ENCODE results near the gene KCNT2. TPM values are rescaled to one million over a fixed set of nuclear protein-coding genes. Genes with fewer than 3 reads are reported as not detected.

Gene KCNT2
- total RNA-seq, 1 donor from 2014 or later: 5.9 TPM

DNA sequence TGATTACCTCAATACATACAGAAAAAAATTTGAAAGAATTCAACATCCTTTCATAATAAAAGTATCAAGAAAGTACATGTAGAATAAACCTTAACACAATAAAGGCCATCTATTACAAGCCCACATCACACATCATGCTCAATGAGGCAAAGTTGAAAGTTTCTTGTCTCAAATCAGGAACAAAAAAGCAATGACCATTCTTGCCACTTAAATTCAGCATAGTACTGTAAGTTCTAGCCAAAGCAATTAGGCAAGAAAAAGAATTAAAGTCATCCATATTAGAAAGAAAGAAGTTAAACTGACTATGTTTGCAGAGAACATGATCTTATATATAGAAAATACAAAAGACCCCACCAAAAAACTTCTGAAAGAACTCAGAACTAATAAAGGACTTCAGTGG lies 44.5 kb downstream of the KCNT2 start:
- Mint-ChIP-seq H3K4me1 (ENCODE audit: low read depth, unreplicated experiment) (no peaks in the 10 kb centered on the region), H3K9me3 (ENCODE audit: unreplicated experiment) (peaks cover 2% of the 10 kb centered on the region), H3K4me3 (ENCODE audit: unreplicated experiment) (no peak overlapping the region), H3K27ac (ENCODE audit: unreplicated experiment) (no peak overlapping the region), H3K27me3 (ENCODE audit: low read depth, unreplicated experiment) (no peaks in the 10 kb centered on the region), H3K36me3 (ENCODE audit: low read depth, unreplicated experiment) (no peaks in the 10 kb centered on the region)
- TF ChIP-seq EZH2 (IDR thresholded peaks at IDR 0.05; ENCODE audit: insufficient read depth, low read length): no peak
- TF ChIP-seq, protein P1, sequence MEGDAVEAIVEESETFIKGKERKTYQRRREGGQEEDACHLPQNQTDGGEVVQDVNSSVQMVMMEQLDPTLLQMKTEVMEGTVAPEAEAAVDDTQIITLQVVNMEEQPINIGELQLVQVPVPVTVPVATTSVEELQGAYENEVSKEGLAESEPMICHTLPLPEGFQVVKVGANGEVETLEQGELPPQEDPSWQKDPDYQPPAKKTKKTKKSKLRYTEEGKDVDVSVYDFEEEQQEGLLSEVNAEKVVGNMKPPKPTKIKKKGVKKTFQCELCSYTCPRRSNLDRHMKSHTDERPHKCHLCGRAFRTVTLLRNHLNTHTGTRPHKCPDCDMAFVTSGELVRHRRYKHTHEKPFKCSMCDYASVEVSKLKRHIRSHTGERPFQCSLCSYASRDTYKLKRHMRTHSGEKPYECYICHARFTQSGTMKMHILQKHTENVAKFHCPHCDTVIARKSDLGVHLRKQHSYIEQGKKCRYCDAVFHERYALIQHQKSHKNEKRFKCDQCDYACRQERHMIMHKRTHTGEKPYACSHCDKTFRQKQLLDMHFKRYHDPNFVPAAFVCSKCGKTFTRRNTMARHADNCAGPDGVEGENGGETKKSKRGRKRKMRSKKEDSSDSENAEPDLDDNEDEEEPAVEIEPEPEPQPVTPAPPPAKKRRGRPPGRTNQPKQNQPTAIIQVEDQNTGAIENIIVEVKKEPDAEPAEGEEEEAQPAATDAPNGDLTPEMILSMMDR (IDR thresholded peaks at IDR 0.05; ENCODE audit: insufficient read depth, low read depth, low read length): no peak
- H3K4me1 ChIP-seq (ENCODE audit: insufficient read depth, low read length): no peaks in the 10 kb centered on the region
- H3K9ac ChIP-seq (ENCODE audit: low read length): no peak overlapping the region
- DNase-seq (ENCODE audit: low read depth) (no peak), FAIRE-seq (no peak)
- H3K27ac ChIP-seq (ENCODE audit: low read depth, low read length): no peak overlapping the region
- no peak overlapping the region for H2AFZ ChIP-seq (ENCODE audit: low read depth, low read length)
- H3K4me3 ChIP-seq (ENCODE audit: insufficient read depth, low read depth, low read length): no peak overlapping the region
- H3K79me2 ChIP-seq (ENCODE audit: insufficient read depth, low read length): no peaks in the 10 kb centered on the region
- no peaks in the 10 kb centered on the region for H3K36me3 ChIP-seq (ENCODE audit: insufficient read depth, low read length)
- H3K27me3 ChIP-seq (ENCODE audit: insufficient read depth, low read length): no peaks in the 10 kb centered on the region
- no peaks in the 10 kb centered on the region for H3K9me3 ChIP-seq (ENCODE audit: insufficient read depth, low read depth, low read length)
- H4K20me1 ChIP-seq (ENCODE audit: insufficient read depth, low read length): no peaks in the 10 kb centered on the region
- no peak overlapping the region for H3K4me2 ChIP-seq (ENCODE audit: low read length)

DNA sequence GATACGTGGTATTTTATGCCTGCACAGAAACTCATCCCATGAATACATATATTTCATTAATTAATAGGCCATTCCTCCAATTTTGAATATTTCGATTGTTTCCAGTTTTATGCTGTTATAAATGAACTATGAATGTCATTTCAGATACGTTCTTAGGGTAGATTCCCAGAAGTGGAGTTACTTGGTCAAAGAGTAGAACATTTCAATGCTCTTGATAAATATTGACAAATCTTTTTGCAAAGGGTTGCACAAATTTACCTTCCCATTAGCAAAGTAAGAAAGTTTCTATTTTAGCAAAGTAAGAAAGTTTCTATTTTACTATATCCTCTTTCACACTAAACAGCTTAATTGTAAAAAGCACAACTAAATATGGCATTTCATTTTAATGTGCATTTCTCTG lies 48.9 kb downstream of the KCNT2 start:
- no peak for TF ChIP-seq EZH2 (IDR thresholded peaks at IDR 0.05; ENCODE audit: insufficient read depth, low read length)
- TF ChIP-seq, protein P1 (IDR thresholded peaks at IDR 0.05; ENCODE audit: insufficient read depth, low read depth, low read length): no peak
- Mint-ChIP-seq H3K4me3 (ENCODE audit: unreplicated experiment) (no peak overlapping the region), H3K27me3 (ENCODE audit: low read depth, unreplicated experiment) (no peaks in the 10 kb centered on the region), H3K4me1 (ENCODE audit: low read depth, unreplicated experiment) (no peaks in the 10 kb centered on the region), H3K9me3 (ENCODE audit: unreplicated experiment) (peaks cover 5% of the 10 kb centered on the region), H3K27ac (ENCODE audit: unreplicated experiment) (no peak overlapping the region), H3K36me3 (ENCODE audit: low read depth, unreplicated experiment) (no peaks in the 10 kb centered on the region)
- FAIRE-seq: no peak
- no peaks in the 10 kb centered on the region for H3K4me1 ChIP-seq (ENCODE audit: insufficient read depth, low read length)
- H3K27ac ChIP-seq (ENCODE audit: low read depth, low read length): no peak overlapping the region
- no peaks in the 10 kb centered on the region for H3K79me2 ChIP-seq (ENCODE audit: insufficient read depth, low read length)
- H3K36me3 ChIP-seq (ENCODE audit: insufficient read depth, low read length): no peaks in the 10 kb centered on the region
- no peaks in the 10 kb centered on the region for H3K27me3 ChIP-seq (ENCODE audit: insufficient read depth, low read length)
- no peak overlapping the region for H3K4me3 ChIP-seq (ENCODE audit: insufficient read depth, low read depth, low read length)
- DNase-seq (ENCODE audit: low read depth): no peak
- no peak overlapping the region for H3K9ac ChIP-seq (ENCODE audit: low read length)
- no peaks in the 10 kb centered on the region for H4K20me1 ChIP-seq (ENCODE audit: insufficient read depth, low read length)
- no peak overlapping the region for H2AFZ ChIP-seq (ENCODE audit: low read depth, low read length)
- no peak overlapping the region for H3K4me2 ChIP-seq (ENCODE audit: low read length)
- H3K9me3 ChIP-seq (ENCODE audit: insufficient read depth, low read depth, low read length): no peaks in the 10 kb centered on the region

DNA sequence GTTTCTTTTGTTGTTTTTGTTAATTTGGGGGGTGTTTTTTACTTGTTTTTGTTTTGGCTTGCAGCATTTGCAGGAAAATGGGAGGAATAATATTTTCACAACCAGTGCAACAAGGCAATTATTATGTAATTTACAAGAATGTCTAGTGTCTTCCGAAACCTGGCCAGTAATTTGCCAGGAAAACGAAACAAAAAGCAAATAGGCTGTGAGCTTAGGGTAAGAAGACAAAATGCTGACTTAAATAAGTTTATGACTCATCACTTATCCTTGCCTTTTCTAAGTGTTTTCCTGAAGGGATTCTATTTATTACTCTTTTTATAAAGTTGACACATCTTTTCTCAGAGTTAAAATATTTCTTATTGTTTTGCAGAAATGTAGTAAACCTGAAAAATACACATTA lies 49.8 kb downstream of the KCNT2 start:
- H3K4me1 Mint-ChIP-seq (ENCODE audit: low read depth, unreplicated experiment): no peaks in the 10 kb centered on the region
- FAIRE-seq (no peak), DNase-seq (ENCODE audit: low read depth) (peak; percentile 90)
- H3K27ac Mint-ChIP-seq (ENCODE audit: unreplicated experiment): peak overlapping the region; percentile 75
- peak overlapping the region; percentile 40 for H3K4me3 Mint-ChIP-seq (ENCODE audit: unreplicated experiment)
- H3K36me3 Mint-ChIP-seq (ENCODE audit: low read depth, unreplicated experiment): no peaks in the 10 kb centered on the region
- H3K9me3 Mint-ChIP-seq (ENCODE audit: unreplicated experiment): peaks cover 4% of the 10 kb centered on the region
- Histone ChIP-seq H3K9me3 (ENCODE audit: insufficient read depth, low read depth, low read length) (no peaks in the 10 kb centered on the region), H2AFZ (ENCODE audit: low read depth, low read length) (peak overlapping the region; percentile 27), H3K36me3 (ENCODE audit: insufficient read depth, low read length) (no peaks in the 10 kb centered on the region), H3K9ac (ENCODE audit: low read length) (peak overlapping the region; percentile 70), H3K4me2 (ENCODE audit: low read length) (peak overlapping the region; percentile 85), H3K4me1 (ENCODE audit: insufficient read depth, low read length) (no peaks in the 10 kb centered on the region), H3K4me3 (ENCODE audit: insufficient read depth, low read depth, low read length) (peak overlapping the region; percentile 64), H3K27ac (ENCODE audit: low read depth, low read length) (peak overlapping the region; percentile 4), H4K20me1 (ENCODE audit: insufficient read depth, low read length) (no peaks in the 10 kb centered on the region), H3K79me2 (ENCODE audit: insufficient read depth, low read length) (no peaks in the 10 kb centered on the region), H3K27me3 (ENCODE audit: insufficient read depth, low read length) (no peaks in the 10 kb centered on the region)
- no peaks in the 10 kb centered on the region for H3K27me3 Mint-ChIP-seq (ENCODE audit: low read depth, unreplicated experiment)
- TF ChIP-seq EZH2 (IDR thresholded peaks at IDR 0.05; ENCODE audit: insufficient read depth, low read length): no peak
- TF ChIP-seq, protein P1 (IDR thresholded peaks at IDR 0.05; ENCODE audit: insufficient read depth, low read depth, low read length): no peak
